Muscle layer of duodenum (tissue), 2 donors: Measurements from ENCODE around the gene TSKS.

Source experiments
- H3K27ac ChIP-seq: one replicate; pipeline ENCODE4 v1.7.0; 2013; ENCODE audit warnings: mild to moderate bottlenecking, low read length
- H3K27me3 ChIP-seq: one replicate; pipeline ENCODE4 v1.7.0; 2013; ENCODE audit warnings: low read depth, mild to moderate bottlenecking, control low read depth, low read length
- H3K36me3 ChIP-seq, 2 donors: one replicate each; pipeline ENCODE4 v1.7.0; 2013; ENCODE audit warnings: low read length in 2 of 2, control low read depth in 1 of 2, mild to moderate bottlenecking in 1 of 2; ENCODE audit not compliant: insufficient read depth in 2 of 2, control insufficient read depth in 1 of 2
- H3K4me1 ChIP-seq, 2 donors: one replicate each; pipeline ENCODE4 v1.7.0; 2013; ENCODE audit warnings: low read length in 2 of 2, mild to moderate bottlenecking in 2 of 2, control low read depth in 1 of 2, moderate library complexity in 1 of 2; ENCODE audit not compliant: insufficient read depth in 2 of 2, control insufficient read depth in 1 of 2
- H3K4me3 ChIP-seq, 2 donors: one replicate each; pipeline ENCODE4 v1.7.0; 2013; ENCODE audit warnings: low read length in 2 of 2, low read depth in 1 of 2, mild to moderate bottlenecking in 1 of 2
- H3K9me3 ChIP-seq, 2 donors: one replicate each; pipeline ENCODE4 v1.7.0; 2013; ENCODE audit warnings: low read length in 2 of 2, control low read depth in 1 of 2, mild to moderate bottlenecking in 1 of 2; ENCODE audit not compliant: control insufficient read depth in 1 of 2
- donor health status: healthy.

Gene TSKS

DNA sequence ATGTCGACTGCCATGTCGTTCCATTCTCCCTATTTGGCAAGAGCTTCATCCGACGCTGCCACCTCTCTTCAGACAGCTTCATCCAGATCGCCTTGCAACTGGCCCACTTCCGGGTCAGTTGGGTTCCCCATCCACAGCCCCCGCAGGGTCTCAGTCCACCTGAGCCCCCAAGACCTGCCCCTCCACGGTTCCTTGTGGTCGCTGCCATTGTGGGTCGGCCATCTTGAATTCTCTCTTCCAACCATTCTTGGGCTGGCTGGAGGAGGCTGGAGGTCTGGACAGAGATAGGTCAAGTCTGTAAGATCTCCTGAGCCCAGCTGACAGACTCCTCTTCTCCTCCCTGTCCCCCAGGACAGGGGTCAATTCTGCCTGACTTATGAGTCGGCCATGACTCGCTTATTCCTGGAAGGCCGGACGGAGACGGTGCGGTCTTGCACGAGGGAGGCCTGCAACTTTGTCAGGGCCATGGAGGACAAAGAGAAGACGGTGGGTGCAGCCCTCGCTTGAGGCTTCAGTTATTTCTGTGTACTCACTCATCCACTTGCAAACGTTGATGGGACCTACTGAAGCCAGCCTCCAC is 52.6 kb downstream of the TSKS start:
- H3K9me3 ChIP-seq = no peaks in the 10 kb centered on the region
- H3K4me3 ChIP-seq = no peak overlapping the region
- H3K27ac ChIP-seq = no peak overlapping the region
- peaks cover 0 to 6% of the 10 kb centered on the region in 2 donors for H3K36me3 ChIP-seq
- no peaks in the 10 kb centered on the region for H3K27me3 ChIP-seq
- H3K4me1 ChIP-seq = peaks cover 0 to 3% of the 10 kb centered on the region in 2 donors

DNA sequence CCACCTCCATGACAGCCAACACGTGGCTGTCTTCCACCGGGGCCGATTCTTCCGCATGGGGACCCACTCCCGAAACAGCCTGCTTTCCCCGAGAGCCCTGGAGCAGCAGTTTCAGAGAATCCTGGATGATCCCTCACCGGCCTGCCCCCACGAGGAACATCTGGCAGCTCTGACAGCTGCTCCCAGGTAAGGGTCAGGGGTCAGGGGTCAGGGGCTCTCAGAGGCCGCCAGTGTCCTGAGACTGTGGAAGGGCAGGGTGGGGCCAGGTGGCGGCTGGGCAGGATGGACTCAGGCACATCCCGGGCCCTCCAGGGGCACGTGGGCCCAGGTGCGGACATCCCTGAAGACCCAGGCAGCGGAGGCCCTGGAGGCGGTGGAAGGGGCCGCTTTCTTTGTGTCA is 57.2 kb downstream of the TSKS start:
- Histone ChIP-seq H3K27ac (no peak overlapping the region), H3K27me3 (no peaks in the 10 kb centered on the region), H3K9me3 (no peaks in the 10 kb centered on the region), H3K4me1 (no peaks in the 10 kb centered on the region), H3K36me3 (peaks cover 0 to 6% of the 10 kb centered on the region in 2 donors), H3K4me3 (no peak overlapping the region)

DNA sequence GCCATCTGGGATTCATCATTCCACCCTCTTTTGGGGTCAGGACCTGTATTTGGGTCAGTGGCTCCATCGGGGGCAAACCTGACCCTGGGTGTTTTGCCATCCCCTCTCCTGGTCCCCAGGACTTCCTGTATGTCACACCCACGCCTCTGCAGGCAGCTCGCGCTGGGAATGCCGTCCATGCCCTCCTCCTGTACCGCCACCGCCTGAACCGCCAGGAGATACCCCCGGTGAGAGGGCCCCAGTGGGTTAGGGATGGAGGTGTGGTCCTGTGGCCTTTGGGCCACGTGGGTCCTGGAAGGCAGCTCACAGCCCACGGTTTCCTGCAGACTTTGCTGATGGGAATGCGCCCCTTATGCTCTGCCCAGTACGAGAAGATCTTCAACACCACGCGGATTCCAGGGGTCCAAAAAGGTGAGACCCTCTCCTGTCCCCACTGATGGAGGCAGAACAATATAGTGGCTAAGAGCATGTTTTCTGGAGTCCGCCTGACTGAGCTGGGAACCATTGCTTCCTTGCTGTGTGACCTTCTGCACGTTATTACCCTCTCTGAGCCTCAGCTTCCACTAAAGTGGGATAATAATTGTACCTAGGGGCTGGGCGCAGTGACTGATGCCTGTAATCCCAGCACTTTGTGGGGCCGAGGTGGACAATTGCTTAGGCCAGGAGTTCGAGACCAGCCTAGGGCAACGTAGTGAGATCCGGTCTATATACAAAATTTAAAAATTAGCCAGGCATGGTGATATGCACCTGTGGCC is 58.0 kb downstream of the TSKS start:
- Histone ChIP-seq H3K27me3 (no peaks in the 10 kb centered on the region), H3K36me3 (peaks cover 0 to 6% of the 10 kb centered on the region in 2 donors), H3K27ac (no peak overlapping the region), H3K4me3 (no peak overlapping the region), H3K9me3 (no peaks in the 10 kb centered on the region), H3K4me1 (no peaks in the 10 kb centered on the region)

DNA sequence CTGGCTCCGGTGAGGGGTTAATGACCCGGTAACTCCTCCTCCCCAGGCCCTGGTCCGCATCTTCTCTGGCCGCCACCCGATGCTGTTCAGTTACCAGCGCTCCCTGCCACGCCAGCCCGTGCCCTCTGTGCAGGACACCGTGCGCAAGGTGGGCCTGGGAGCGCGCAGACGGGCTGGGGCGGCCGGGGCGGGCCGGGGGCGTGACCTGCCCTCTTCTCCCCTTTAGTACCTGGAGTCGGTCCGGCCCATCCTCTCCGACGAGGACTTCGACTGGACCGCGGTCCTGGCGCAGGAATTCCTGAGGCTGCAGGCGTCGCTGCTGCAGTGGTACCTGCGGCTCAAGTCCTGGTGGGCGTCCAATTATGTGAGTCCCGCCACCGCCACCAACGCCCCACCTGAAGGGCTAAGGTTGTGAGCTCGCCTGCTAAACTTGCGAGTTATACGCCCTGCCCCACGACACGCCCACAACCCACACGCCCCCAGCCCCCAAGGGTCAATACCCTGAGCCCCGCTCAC is 61.8 kb downstream of the TSKS start:
- Histone ChIP-seq H3K27ac (no peak overlapping the region), H3K4me3 (no peak overlapping the region), H3K4me1 (no peaks in the 10 kb centered on the region), H3K9me3 (no peaks in the 10 kb centered on the region), H3K27me3 (no peaks in the 10 kb centered on the region), H3K36me3 (peaks cover 0 to 6% of the 10 kb centered on the region in 2 donors)

DNA sequence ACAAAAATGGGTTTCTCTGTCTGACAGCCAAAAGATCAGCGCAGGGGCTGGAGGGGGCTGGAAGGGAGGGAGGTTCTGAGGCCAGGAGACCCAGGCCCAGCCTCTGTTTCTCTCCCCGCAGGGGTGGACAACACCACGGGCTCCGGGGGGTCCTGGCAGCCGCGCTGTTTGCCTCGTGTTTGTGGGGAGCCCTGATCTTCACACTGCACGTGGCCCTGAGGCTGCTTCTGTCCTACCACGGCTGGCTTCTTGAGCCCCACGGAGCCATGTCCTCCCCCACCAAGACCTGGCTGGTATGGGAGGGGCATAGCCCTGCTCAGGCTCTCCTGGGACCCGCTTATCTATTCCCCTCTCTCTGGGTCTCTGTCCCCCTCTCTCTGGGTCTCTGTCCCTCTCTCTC is 62.5 kb downstream of the TSKS start:
- H3K27me3 ChIP-seq = no peaks in the 10 kb centered on the region
- no peak overlapping the region for H3K27ac ChIP-seq
- no peak overlapping the region for H3K4me3 ChIP-seq
- H3K36me3 ChIP-seq = no peaks in the 10 kb centered on the region
- H3K9me3 ChIP-seq = no peaks in the 10 kb centered on the region
- no peaks in the 10 kb centered on the region for H3K4me1 ChIP-seq

DNA sequence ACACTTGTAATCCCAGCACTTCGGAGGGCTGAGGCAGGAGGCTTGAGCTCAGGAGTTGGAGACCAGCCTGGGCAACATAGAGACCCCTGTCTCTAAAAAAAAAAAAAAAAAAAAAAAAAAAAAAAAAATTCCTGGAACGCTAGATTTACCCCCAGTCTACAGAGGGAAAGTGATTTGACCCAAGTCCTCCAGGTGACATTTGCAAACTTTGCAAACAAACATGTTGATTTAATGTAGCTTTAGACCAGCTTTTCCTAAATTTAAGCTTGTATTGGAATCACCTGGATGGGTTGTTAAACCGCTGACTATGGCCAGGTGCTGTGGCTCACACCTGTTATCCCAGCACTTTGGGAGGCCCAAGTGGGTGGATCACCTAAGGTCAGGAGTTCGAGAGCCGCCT is 63.7 kb downstream of the TSKS start:
- Histone ChIP-seq H3K4me3 (no peak overlapping the region), H3K27me3 (no peaks in the 10 kb centered on the region), H3K9me3 (no peaks in the 10 kb centered on the region), H3K36me3 (no peaks in the 10 kb centered on the region), H3K4me1 (no peaks in the 10 kb centered on the region), H3K27ac (no peak overlapping the region)

DNA sequence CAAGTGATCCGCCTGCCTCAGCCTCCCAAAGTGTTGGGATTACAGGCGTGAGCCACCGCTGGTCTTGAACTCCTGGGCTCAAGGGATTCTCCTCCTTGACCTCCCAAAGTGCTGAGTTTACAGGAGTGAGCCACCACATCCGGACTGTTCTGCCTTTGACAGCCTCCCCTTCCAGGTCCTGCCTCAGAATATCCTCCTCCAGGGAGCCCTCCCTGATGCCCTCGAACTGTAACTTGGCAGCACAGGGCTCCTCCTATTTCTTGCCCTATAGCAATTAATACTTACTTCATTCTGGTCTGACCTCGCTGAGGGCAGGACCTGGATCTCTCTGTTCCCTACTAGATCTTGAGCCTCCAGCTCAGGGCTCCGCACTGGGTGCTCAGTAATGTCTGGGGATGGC is 66.2 kb downstream of the TSKS start:
- H3K9me3 ChIP-seq = no peaks in the 10 kb centered on the region
- H3K4me1 ChIP-seq = no peaks in the 10 kb centered on the region
- no peak overlapping the region for H3K27ac ChIP-seq
- H3K4me3 ChIP-seq = no peak overlapping the region
- no peaks in the 10 kb centered on the region for H3K27me3 ChIP-seq
- no peaks in the 10 kb centered on the region for H3K36me3 ChIP-seq

DNA sequence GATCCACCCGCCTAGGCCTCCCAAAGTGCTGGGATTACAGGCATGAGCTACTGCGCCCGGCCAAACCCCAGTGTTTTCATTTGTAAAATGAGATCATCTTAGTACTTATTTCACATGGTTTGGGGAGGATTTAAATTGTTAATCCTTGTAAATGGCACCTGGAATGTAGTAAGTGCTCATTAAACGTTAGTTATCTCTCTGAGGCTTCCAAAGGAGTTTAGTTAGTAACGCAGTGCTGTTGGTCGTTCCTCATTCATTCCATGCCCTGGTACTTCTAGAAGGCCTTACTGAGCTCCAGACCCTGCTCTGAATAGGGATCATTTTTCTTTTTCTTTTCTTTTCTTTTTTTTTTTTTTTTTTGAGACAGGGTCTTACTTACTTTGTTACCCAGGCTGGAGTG is 67.0 kb downstream of the TSKS start:
- peaks cover 0 to 6% of the 10 kb centered on the region in 2 donors for H3K4me1 ChIP-seq

DNA sequence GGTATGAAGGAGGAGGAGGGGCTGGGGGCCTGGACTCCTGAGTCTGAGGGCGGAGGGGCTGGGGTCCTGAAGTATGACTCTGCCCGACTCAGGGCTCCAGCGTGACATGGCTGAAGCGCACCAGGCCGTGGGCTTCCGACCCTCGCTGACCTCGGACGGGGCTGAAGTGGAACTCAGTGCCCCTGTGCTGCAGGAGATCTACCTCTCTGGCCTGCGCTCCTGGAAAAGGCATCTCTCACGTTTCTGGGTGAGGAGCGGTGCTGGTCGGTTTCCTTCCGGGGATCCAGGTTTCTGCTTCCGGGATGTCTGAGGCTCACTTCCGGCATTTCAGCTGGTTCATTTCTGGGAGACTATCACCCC is 71.0 kb downstream of the TSKS start:
- Histone ChIP-seq H3K9me3 (no peaks in the 10 kb centered on the region), H3K4me3 (no peak overlapping the region), H3K27ac (no peak overlapping the region), H3K4me1 (peaks cover 4 to 25% of the 10 kb centered on the region in 2 donors), H3K36me3 (peaks cover 0 to 9% of the 10 kb centered on the region in 2 donors), H3K27me3 (peaks cover 19% of the 10 kb centered on the region)

More for the DNA sequence above, 67.0 kb downstream of the TSKS start:
- H3K36me3 ChIP-seq = no peaks in the 10 kb centered on the region
- peaks cover 5% of the 10 kb centered on the region for H3K27me3 ChIP-seq
- no peaks in the 10 kb centered on the region for H3K9me3 ChIP-seq
- no peak overlapping the region for H3K27ac ChIP-seq
- no peak overlapping the region for H3K4me3 ChIP-seq

DNA sequence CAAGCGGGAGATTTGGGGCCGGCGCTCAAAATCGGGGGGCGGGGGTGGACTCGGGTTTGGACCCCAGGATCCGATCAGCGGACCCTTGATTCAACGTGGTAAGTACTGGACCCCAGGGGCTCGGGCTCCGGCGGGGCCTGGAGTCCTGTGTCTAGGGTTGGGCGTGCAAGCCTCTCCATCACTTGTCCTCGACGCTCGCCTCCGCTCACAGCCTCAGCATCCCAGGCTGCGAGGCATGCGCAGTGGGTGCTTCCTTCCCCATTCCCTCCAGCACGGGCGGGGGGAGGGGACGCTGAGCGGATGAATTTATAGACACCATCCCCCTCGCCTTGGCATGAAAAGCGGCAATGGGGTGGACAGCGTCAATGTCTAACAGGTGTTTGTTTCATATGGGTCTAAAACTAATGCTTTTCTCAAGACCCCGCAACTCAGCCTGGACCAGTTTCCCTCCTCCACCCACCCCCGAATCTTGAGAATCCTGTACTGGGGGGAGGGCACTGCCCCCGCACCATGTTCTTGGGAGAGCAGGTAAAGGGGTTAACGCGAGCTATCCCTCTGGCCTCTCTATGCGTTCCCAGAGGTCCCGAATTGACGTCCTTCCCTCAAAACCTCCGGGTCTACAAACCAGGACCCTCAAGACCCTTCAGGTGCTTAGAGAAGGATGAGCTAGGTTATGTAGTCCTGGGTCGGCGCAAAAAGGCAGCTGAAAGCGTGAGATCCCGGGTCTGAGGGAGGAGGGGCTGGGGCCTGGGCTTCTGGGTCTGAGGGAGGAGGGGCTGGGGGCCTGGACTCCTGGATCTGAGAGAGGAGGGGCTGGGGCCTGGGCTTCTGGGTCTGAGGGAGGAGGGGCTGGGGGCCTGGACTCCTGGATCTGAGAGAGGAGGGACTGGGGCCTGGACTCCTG is 71.6 kb downstream of the TSKS start:
- peaks cover 4 to 25% of the 10 kb centered on the region in 2 donors for H3K4me1 ChIP-seq
- H3K36me3 ChIP-seq = peaks cover 0 to 14% of the 10 kb centered on the region in 2 donors
- no peaks in the 10 kb centered on the region for H3K9me3 ChIP-seq
- peaks cover 19% of the 10 kb centered on the region for H3K27me3 ChIP-seq
- peak overlapping the region; percentile 65 to 66 for H3K4me3 ChIP-seq
- no peak overlapping the region for H3K27ac ChIP-seq

DNA sequence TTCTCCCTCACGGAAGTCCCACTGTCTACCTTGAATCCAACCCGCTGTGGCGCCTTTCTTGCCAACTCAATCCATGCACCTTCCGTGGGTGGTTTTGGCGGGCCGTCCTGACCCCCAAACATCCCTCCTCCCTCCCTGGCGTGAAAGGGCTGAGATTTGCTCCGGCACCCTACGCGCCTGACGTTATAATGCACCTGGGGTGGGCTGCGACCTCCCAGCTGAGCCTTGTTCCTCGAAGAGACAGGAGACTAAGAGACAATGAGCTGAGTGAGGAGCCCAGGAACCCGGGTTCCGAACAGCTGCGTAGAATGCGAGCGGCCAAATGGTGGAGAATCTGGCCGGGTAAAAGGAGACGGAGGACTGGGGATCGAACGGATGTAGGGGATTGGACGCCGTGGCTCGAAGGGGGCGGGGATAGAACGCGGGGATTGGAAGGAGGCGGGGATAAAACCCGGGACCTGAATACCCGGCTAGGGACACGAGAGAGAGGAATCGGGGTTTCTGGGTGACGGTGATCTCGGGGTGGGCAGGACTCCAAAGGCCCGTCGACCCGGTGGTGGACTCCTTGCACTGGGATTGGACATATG is 72.4 kb downstream of the TSKS start, which contains the start of gene CPT1C:
CPT1C (plus strand) TSS at position 461 of the 587 bp plus-strand sequence. CDS start 1,137 bp downstream, outside the sequence.
- Histone ChIP-seq H3K27ac (no peak within 1 kb of the TSS), H3K4me3 (peak within 1 kb of the TSS; percentile 65 to 66), H3K36me3 (peaks cover 0 to 21% of the 10 kb centered on the region in 2 donors), H3K4me1 (peaks cover 4 to 29% of the 10 kb centered on the region in 2 donors), H3K9me3 (no peaks in the 10 kb centered on the region), H3K27me3 (peaks cover 19% of the 10 kb centered on the region)
